HG02678 (cell line): ENCODE data around the gene CDT1.

Experiments
- ATAC-seq: cut with Tn5 transposase; IDR thresholded peaks from one replicate; pipeline ENCODE4 v1.9.1; 2021; ENCODE audit warnings: mild to moderate bottlenecking, moderate library complexity; ENCODE audit not compliant: unreplicated experiment

Gene CDT1

GRCh38 chr16:88854306-88855111 is 50.9 kb downstream of the CDT1 start:
- ATAC-seq = no peak

- ATAC-seq = no peak
These were observed 51.6 kb downstream of the CDT1 start for GRCh38 chr16:88855176-88855575.

GRCh38 chr16:88855736-88856121 is 52.1 kb downstream of the CDT1 start:
- no peak for ATAC-seq

GRCh38 chr16:88856122-88856827 is 52.7 kb downstream of the CDT1 start:
- no peak for ATAC-seq

- ATAC-seq = peak; percentile 84
These were observed 53.5 kb downstream of the CDT1 start, which contains the start of the genes GALNS and TRAPPC2L for GRCh38 chr16:88856828-88857727. GALNS (minus strand) TSS chr16:88856947; CDS start chr16:88856877, 70 bp downstream. TRAPPC2L (plus strand) TSS chr16:88857127; CDS start chr16:88857151, 24 bp downstream.

GRCh38 chr16:88857728-88858339 is 54.2 kb downstream of the CDT1 start:
- no peak for ATAC-seq
